GM04504 (cell line): Measurements from ENCODE around the gene EFNA2.
"Not testable (repeated sequence)": the region's sequence is repeated elsewhere in the genome, so short reads cannot be mapped to it uniquely, and the experiment has no call there.

ENCODE experiments used
- DNase-seq: peaks from one replicate; pipeline ENCODE4 v3.0.0-alpha.2; 2012; ENCODE audit warnings: low read depth

EFNA2 gene

DNA sequence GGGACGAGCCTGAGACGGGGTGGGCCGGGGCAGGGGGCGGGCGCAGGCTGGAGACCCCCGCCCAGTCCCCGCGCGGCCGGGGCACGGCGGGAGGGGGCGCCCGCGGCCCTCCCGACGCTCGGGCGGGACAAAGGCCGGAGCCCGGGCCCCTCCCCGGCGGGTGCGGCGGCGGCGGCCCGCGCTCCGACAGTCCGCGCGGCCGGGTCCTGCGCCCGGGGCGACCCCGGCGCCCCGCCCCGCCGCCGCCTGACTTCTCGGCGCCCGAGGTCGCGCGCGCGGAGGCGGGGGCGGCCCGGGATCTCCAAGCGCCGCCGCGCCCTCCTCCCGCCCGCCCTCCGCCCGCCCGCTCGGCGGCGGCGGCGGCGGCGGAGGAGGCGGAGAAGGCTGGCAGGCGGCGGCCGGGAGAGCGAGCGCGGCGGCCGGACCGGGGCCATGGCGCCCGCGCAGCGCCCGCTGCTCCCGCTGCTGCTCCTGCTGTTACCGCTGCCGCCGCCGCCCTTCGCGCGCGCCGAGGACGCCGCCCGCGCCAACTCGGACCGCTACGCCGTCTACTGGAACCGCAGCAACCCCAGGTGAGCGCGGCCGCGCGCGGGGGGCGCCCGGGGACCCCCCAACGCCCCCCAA lies at the start of gene EFNA2:
EFNA2 (plus strand) TSS at position 137 of the 624 bp plus-strand sequence; CDS start at position 433, 296 bp downstream.
- DNase-seq: no peak

- no peak for DNase-seq
Measured at GRCh38 chr19:1236576-1236975, 49.1 kb upstream of the EFNA2 start.

GRCh38 chr19:1237027-1237659 lies 48.5 kb upstream of the EFNA2 start:
- no peak for DNase-seq

- DNase-seq: no peak
Measured at GRCh38 chr19:1237754-1238368, 47.8 kb upstream of the EFNA2 start, which contains the start of gene CBARP. CBARP (minus strand) TSS chr19:1238005; CDS start chr19:1236100, 1,905 bp downstream.

GRCh38 chr19:1238369-1239303 lies 47.0 kb upstream of the EFNA2 start:
- DNase-seq: no peak

DNA sequence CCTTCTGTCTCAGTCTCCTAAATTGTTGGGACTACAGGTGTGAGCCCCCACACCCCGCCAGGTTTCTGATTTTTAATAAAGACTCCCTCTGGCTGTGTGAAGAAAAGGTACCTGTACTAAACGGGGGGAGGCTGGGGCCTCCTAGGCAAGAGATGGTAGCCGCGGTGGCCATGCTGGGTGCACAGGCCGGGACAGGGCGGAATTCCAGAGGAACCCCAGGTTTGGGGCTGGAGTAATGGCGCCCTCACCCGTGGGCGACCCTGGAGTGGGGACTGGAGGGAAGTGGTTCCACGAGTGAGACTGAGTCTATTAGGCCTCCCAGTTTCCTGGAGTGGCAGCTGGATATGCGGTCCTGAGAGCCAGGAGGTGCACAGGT lies 46.3 kb upstream of the EFNA2 start:
- DNase-seq: no peak

GRCh38 chr19:1239796-1240737 lies 45.6 kb upstream of the EFNA2 start:
- peak; percentile 75 for DNase-seq

- no peak for DNase-seq
Measured at GRCh38 chr19:1240925-1241324, 44.7 kb upstream of the EFNA2 start.

GRCh38 chr19:1241417-1242095 lies 44.1 kb upstream of the EFNA2 start, which contains the start of gene ATP5F1D:
ATP5F1D (plus strand) TSS chr19:1241751; CDS start chr19:1241851, 100 bp downstream.
- DNase-seq: peak; percentile 82

DNA sequence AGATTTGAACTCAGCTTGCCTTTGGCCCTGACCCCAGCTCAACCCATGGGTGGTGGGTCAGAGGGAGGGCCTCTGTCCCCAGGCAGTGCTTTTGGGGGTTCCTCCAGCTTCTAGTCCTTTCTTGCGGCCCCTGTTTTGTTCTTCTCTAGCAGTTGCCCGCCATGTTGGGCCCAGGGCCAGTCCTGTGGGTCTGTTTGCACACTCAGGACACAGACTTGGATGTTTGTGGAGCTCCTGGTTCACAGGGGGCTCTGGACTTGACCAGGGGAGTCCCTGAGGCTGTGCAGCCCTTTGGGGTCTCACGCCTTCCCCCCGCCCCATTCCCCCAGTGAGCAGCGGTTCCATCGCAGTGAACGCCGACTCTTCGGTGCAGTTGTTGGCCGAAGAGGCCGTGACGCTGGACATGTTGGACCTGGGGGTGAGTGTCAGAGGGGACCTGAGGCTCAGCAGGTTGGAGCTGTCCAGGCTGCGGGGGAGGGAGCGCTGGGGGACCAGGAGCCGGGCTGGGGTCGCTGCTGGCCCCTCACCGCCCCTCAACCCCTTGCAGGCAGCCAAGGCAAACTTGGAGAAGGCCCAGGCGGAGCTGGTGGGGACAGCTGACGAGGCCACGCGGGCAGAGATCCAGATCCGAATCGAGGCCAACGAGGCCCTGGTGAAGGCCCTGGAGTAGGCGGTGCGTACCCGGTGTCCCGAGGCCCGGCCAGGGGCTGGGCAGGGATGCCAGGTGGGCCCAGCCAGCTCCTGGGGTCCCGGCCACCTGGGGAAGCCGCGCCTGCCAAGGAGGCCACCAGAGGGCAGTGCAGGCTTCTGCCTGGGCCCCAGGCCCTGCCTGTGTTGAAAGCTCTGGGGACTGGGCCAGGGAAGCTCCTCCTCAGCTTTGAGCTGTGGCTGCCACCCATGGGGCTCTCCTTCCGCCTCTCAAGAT lies 41.6 kb upstream of the EFNA2 start:
- peak; percentile 68 for DNase-seq

DNA sequence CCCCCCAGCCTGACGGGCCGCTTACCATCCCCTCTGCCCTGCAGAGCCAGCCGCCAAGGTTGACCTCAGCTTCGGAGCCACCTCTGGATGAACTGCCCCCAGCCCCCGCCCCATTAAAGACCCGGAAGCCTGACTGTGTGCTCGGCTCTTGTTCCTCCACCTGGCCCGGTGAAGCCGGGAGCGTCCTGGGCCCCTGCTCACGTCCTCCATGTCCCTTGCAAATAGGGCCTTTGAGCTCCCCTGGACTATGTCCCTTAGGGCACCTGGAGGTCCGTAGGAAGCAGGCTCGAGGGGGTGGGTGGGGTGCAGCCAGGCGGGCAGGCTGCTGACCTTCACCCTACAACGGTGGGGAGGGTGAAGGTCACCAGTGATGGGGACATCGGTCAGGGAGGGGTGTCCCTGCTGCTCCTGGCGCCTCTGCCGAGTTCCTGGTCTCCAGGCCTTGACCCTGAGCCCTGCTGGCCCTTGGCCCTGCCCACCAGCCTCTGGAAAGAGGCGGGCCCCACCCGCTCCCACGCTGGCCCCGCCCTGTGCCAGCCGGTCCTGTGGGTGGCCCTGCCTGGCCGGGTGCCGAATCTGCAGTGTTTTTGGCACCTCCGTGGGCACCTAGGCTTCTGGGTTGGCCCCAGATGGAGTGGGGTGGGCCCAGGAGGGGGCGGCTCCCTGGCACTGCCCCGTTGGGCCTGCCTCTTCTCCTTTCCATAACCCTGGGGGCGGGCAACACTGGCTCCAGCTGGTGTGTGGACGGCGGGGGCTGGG lies 40.8 kb upstream of the EFNA2 start:
- DNase-seq: no peak

DNA sequence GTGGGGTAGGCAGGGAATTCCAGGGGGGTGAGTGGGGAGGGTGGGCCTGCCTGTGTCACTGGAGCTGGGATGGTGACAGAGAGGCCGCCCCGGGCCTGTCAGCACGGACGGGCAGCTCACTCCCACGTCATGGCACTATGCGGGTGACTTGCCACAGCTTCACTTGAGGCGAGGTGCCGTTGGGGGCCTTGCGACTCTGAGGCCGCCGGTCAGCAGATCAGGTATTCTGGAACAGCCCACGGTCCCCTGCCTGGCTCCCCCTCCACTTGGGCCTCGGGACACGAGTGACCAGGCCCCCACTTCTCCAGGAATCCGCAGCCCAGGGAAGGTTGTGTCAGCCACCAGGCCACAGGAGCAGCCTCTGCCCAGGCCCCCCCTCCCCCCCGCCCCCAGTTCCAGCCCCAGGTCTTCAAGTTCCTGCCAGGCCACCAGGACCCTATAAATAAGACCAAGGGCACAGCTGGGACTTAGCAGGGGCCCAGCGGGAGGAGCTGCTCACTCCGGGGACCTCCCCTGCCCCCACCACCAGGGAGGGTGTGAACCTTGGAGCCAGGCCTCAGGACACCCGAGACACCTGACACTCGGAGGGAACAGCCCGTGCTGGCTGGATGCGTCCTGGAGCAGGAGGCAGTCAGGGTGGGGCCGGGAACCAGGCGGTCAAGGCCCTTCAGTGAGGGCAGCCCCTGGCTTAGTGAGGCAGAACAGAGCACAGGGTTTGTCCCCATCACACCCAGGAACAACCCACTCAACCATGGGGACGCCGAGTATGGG lies 40.0 kb upstream of the EFNA2 start:
- DNase-seq: no peak

DNA sequence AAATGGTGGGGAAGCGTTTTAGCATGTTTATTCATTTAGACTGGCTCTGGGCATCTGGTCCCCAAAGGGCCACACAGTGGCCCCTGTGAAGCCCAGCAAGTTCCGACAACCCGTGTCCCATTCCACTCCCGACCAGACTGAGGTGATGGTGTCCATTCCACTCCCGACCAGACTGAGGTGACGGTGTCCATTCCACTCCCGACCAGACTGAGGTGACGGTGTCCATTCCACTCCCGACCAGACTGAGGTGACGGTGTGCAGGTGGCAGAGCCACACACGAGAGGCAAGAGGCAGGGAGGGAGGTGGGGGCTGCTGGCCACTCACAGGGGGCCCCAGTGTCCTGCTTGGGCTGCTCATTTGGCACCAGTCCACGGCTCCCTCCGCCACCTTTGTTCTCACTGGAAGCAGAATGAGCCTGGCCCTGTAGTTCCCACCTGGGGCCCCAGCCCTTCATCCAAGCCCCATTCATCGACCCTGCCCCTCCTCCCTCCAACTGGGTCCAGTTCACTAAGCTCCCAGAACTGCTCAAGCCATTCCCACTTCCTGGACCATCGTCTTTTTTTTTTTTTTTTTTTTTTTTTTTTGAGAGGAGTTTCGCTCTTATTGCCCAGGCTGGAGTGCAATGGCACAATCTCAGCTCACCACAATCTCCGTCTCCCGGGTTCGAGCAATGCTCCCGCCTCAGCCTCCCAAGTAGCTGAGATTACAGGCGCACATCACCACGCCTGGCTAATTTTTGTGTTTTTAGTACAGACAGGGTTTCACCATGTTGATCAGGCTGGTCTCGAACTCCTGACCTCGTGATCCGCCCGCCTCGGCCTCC lies 39.2 kb upstream of the EFNA2 start:
- not testable (repeated sequence) for DNase-seq

- no peak for DNase-seq
Measured at GRCh38 chr19:1247748-1248138, 37.9 kb upstream of the EFNA2 start.

- DNase-seq: peak; percentile 84
Measured at GRCh38 chr19:1248139-1248785, 37.4 kb upstream of the EFNA2 start, which contains the start of gene MIDN. MIDN (plus strand) TSS chr19:1248583; CDS start chr19:1250297, 1,714 bp downstream.

DNA sequence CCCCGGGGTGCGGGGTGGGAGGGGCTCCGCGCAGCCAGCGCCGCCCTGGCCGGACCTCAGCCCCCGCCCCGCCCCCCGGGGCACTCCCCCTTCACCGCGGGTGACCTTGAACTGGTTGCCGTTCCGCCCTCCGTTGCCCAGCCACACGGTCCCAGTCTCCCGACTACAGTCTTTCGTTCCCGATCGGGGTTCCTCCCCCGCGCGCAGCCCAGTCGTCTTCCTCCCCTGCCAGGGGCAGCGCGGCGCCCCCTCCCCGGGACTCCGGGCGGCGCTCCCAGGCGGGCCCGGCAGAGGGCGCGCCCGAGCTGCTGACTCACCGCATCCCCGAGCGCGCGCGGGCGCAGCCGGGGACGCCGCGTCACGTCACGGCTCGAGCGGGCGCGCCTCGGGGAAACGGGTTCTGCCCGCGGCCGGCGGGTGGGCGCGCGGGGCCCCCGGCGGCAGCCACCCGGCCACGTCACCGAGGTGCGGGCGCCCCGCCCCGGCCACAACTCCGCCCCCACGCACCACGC lies 36.8 kb upstream of the EFNA2 start:
- no peak for DNase-seq
